DOHH2 (cell line): ENCODE measurements around the gene EPHA10.
"Not testable (repeated sequence)": the region's sequence is repeated elsewhere in the genome, so short reads cannot be mapped to it uniquely, and the experiment has no call there.

ENCODE experiments used
- H3F3A ChIP-seq: fragments of 200-600 bp; sonication (generic), shearing (Covaris generic); 2 replicates; pipeline ENCODE4 v1.6.0; 2016; ENCODE audit warnings: antibody characterized with exemption, mild to moderate bottlenecking; ENCODE audit not compliant: control insufficient read depth, insufficient read depth
- H3K27ac ChIP-seq: fragments of 200-600 bp; sonication (generic); 2 replicates; pipeline ENCODE4 v1.5.1; 2014; ENCODE audit warnings: low read depth, mild to moderate bottlenecking, low read length, moderate library complexity
- H3K27me3 ChIP-seq: fragments of 200-600 bp; sonication (generic); 2 replicates; pipeline ENCODE4 v1.6.1; 2014; ENCODE audit warnings: mild to moderate bottlenecking, low read length, mixed read lengths; ENCODE audit not compliant: control insufficient read depth
- H3K36me3 ChIP-seq: fragments of 200-600 bp; sonication (generic); 2 replicates; pipeline ENCODE4 v1.6.1; 2014; ENCODE audit warnings: mild to moderate bottlenecking, low read length, moderate library complexity, mixed read lengths; ENCODE audit not compliant: control insufficient read depth
- H3K4me1 ChIP-seq: fragments of 200-600 bp; sonication (generic); 2 replicates; pipeline ENCODE4 v1.6.1; 2014; ENCODE audit warnings: mild to moderate bottlenecking, low read length, mixed read lengths; ENCODE audit not compliant: control insufficient read depth
- H3K4me2 ChIP-seq: fragments of 200-600 bp; sonication (generic); 2 replicates; pipeline ENCODE4 v1.6.0; 2014; ENCODE audit warnings: mild to moderate bottlenecking, low read length, moderate library complexity
- H3K4me3 ChIP-seq: fragments of 200-600 bp; sonication (generic); 2 replicates; pipeline ENCODE4 v1.5.1; 2014; ENCODE audit warnings: mild to moderate bottlenecking, low read length, mixed read lengths
- H3K79me2 ChIP-seq: fragments of 200-600 bp; sonication (generic); 2 replicates; pipeline ENCODE4 v1.6.1; 2014; ENCODE audit warnings: mild to moderate bottlenecking, low read length, mixed read lengths; ENCODE audit not compliant: control insufficient read depth
- H3K9me2 ChIP-seq: fragments of 200-600 bp; sonication (generic); replicated peaks from 2 replicates; pipeline ENCODE4 v1.6.1; 2014; ENCODE audit warnings: mild to moderate bottlenecking, low read length, mixed read lengths; ENCODE audit not compliant: control insufficient read depth
- H3K9me3 ChIP-seq: fragments of 200-600 bp; sonication (generic); 2 replicates; pipeline ENCODE4 v1.6.1; 2014; ENCODE audit warnings: antibody characterized with exemption, low read length, mixed read lengths; ENCODE audit not compliant: control insufficient read depth, insufficient read depth
- H4K20me1 ChIP-seq: fragments of 200-600 bp; sonication (generic); 2 replicates; pipeline ENCODE4 v1.6.0; 2014; ENCODE audit warnings: low read depth, mild to moderate bottlenecking, antibody characterized with exemption, low read length, moderate library complexity; ENCODE audit not compliant: control insufficient read depth, insufficient read depth
- CTCF ChIP-seq: fragments of 200-600 bp; sonication (generic); IDR thresholded peaks from one replicate; pipeline ENCODE4 v1.5.1; 2014; ENCODE audit warnings: antibody characterized with exemption, mild to moderate bottlenecking, low read depth, low read length; ENCODE audit not compliant: poor library complexity, severe bottlenecking
- EZH2phosphoT487 ChIP-seq: fragments of 200-600 bp; sonication (generic); IDR thresholded peaks from 2 replicates; pipeline ENCODE4 v1.6.1; 2017; ENCODE audit warnings: borderline replicate concordance, mild to moderate bottlenecking, antibody characterized with exemption, low read length, moderate library complexity, mixed read lengths

Gene EPHA10

GRCh38 chr1:37688926-37689325 lies 76.0 kb downstream of the EPHA10 start:
- Histone ChIP-seq H3K4me1 (peaks cover 27% of the 10 kb centered on the region), H3F3A (peaks cover 5% of the 10 kb centered on the region; the same call in 1 of the 2 replicates), H3K9me3 (no peaks in the 10 kb centered on the region), H3K4me2 (peak overlapping the region; percentile 81), H3K9me2 (no peaks in the 10 kb centered on the region), H4K20me1 (no peaks in the 10 kb centered on the region), H3K4me3 (peak overlapping the region; percentile 86), H3K36me3 (peaks cover 47% of the 10 kb centered on the region), H3K79me2 (peaks cover 65% of the 10 kb centered on the region), H3K27ac (no peak overlapping the region), H3K27me3 (no peaks in the 10 kb centered on the region)
- TF ChIP-seq CTCF (no peak), EZH2phosphoT487 (no peak)

DNA sequence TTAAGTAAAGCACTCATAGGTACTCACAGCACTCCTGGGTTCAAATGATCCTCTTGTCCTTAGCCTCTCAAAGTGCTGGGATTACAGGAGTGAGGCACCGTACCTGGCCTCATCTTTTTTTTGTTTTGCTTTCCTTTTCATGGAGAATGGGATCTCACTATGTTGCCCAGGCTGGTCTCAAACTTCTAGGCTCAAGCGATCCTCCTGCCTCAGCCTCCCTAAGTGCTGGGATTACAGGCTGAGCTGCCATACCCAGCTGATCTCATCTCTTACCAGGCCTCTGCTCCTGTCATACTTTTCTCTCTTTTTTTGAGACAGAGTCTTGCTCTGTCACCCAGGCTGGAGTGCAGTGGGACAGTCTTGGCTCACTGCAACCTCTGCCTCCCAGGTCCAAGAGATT lies 77.2 kb downstream of the EPHA10 start:
- peaks cover 53% of the 10 kb centered on the region for H3K79me2 ChIP-seq

GRCh38 chr1:37685722-37686121 lies 79.2 kb downstream of the EPHA10 start:
- TF ChIP-seq CTCF (no peak), EZH2phosphoT487 (no peak)

More for the DNA sequence above, 77.2 kb downstream of the EPHA10 start:
- not testable (repeated sequence) for H3K27ac ChIP-seq, H4K20me1 ChIP-seq, H3K27me3 ChIP-seq, H3K4me3 ChIP-seq, H3K9me3 ChIP-seq, H3K9me2 ChIP-seq
- peaks cover 15% of the 10 kb centered on the region for H3F3A ChIP-seq
- 0 out of 2 replicates have a peak overlapping the region, but pooled peaks have one; percentile 81 for H3K4me2 ChIP-seq
- H3K4me1 ChIP-seq: peaks cover 21% of the 10 kb centered on the region
- peaks cover 53% of the 10 kb centered on the region for H3K36me3 ChIP-seq

GRCh38 chr1:37684182-37684581 lies 80.7 kb downstream of the EPHA10 start:
- H3K36me3 ChIP-seq: peaks cover 67% of the 10 kb centered on the region

More at GRCh38 chr1:37685722-37686121, 79.2 kb downstream of the EPHA10 start:
- H3K79me2 ChIP-seq: peaks cover 36% of the 10 kb centered on the region
- H3K4me3 ChIP-seq: no peak overlapping the region
- H3K4me2 ChIP-seq: no peak overlapping the region
- H3K27me3 ChIP-seq: no peaks in the 10 kb centered on the region
- no peaks in the 10 kb centered on the region for H4K20me1 ChIP-seq
- no peaks in the 10 kb centered on the region for H3K9me3 ChIP-seq
- H3K9me2 ChIP-seq: no peaks in the 10 kb centered on the region
- peaks cover 28% of the 10 kb centered on the region for H3F3A ChIP-seq
- H3K36me3 ChIP-seq: peaks cover 70% of the 10 kb centered on the region
- no peak overlapping the region for H3K27ac ChIP-seq
- peaks cover 17% of the 10 kb centered on the region for H3K4me1 ChIP-seq

More at GRCh38 chr1:37684182-37684581, 80.7 kb downstream of the EPHA10 start:
- not testable (repeated sequence) for H3K9me2 ChIP-seq, H3K27me3 ChIP-seq, H3K4me2 ChIP-seq, H3K27ac ChIP-seq, H4K20me1 ChIP-seq, H3K9me3 ChIP-seq, H3K4me3 ChIP-seq
- Histone ChIP-seq H3F3A (peaks cover 28% of the 10 kb centered on the region), H3K79me2 (peaks cover 23% of the 10 kb centered on the region), H3K4me1 (peaks cover 15% of the 10 kb centered on the region)
